NCI-H1694 (cell line): ENCODE results near the gene TMEM150B.
A peak's percentile ranks its signal among the peaks of the same experiment; 100 is the strongest.

ENCODE experiments used
- DNase-seq: peaks from one replicate; lab custom pipeline; 2025; lab: John Stamatoyannopoulos, UW

TMEM150B gene

DNA sequence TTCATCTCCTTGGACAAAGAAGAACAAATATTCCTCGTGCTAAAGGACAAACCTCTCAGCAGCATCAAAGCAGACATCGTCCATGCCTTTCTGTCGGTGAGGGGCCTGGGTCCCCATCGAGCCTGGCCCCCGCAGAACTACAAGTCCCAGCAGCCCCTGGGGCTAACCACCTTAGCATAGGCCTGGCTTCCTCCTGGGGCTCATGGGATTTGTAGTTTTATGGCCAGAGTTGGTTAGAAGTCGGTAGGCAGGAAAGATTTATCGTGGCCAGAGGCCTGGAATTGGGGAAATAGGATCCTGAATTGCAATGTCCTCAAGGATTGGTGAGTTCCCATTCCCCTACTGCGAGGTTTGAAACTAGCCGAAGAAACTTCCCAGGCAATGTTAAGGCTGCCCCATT is 19.6 kb downstream of the TMEM150B start:
- DNase-seq, result no peak

DNA sequence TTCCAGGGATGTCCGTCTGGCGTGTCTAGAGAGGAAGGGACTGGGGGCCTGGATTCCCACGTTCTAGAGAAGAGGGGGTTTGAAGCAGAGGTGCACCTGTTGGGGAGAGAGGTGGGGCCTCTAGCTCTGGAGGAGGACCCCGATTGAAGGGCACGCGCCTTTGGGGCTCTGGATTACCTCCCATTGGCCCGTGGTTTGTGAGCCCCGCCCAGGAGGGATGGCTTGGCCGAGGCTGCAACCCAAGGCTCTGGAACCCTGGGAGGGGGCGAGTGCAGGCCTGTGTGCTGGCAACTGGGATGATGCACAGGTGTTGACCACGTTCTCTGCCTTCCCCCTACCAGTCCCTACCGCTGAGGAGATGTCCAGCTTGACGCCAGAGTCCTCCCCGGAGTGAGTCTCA is 20.2 kb downstream of the TMEM150B start:
- DNase-seq, result no peak

DNA sequence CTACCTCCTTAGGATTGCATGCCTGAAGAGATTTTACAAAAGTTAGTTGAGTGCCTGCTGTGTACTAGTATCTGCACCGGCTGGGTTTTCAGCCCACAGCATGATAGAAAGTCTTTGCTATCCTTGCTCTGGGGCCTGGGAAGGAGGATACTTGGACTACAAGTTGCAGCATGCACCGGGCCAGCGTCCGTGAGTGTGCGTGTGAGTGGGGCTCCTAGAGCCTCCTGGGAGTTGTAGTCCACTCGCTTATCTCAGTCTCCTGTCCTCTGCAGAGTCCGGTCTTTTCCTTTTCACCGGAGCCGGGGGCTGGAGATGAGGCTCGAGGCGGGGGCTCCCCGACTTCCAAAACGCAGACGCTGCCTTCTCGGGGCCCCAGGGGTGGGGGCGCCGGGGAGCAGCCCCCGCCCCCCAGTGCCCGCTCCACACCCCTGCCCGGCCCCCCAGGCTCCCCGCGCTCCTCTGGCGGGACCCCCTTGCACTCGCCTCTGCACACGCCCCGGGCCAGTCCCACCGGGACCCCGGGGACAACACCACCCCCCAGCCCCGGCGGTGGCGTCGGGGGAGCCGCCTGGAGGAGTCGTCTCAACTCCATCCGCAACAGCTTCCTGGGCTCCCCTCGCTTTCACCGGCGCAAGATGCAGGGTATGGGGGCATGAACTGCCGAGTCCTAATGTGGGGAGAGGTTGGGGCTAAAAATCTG is 20.7 kb downstream of the TMEM150B start:
- DNase-seq, result no peak

DNA sequence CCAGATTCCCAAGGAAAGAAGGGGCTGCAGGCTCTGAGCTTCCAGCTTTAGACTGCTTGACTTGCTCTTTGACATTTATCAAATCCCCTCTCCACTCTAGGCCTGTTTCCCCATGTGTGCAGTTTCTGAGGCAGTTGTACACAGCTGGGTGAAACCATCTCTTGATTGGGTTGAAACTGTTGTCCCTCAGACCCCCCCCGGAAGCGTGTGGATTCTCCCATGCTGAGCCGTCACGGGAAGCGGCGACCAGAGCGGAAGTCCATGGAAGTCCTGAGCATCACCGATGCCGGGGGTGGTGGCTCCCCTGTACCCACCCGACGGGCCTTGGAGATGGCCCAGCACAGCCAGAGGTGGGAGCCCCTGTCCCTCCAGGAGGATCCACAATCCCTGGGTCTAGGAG is 21.7 kb downstream of the TMEM150B start:
- DNase-seq, result no peak

DNA sequence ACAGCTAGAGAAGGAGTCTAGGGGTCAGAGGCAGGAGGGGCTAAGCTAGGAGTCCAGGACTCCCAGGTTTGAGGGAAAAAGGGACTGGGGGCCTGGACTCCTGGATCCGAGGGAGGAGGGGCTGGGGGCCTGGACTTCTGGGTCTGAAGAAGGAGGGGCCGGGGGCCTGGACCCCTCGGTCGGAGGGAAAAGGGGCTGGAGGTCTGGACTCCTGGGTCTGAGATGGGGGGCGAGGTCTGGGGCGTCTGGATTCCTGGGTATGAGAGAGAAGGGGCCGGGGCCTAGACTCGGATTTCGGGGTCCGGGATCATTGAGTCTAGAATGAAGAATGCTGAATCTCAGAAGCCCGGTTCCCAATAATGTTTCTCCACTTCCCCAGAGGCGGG is 22.8 kb downstream of the TMEM150B start:
- DNase-seq, result no peak

DNA sequence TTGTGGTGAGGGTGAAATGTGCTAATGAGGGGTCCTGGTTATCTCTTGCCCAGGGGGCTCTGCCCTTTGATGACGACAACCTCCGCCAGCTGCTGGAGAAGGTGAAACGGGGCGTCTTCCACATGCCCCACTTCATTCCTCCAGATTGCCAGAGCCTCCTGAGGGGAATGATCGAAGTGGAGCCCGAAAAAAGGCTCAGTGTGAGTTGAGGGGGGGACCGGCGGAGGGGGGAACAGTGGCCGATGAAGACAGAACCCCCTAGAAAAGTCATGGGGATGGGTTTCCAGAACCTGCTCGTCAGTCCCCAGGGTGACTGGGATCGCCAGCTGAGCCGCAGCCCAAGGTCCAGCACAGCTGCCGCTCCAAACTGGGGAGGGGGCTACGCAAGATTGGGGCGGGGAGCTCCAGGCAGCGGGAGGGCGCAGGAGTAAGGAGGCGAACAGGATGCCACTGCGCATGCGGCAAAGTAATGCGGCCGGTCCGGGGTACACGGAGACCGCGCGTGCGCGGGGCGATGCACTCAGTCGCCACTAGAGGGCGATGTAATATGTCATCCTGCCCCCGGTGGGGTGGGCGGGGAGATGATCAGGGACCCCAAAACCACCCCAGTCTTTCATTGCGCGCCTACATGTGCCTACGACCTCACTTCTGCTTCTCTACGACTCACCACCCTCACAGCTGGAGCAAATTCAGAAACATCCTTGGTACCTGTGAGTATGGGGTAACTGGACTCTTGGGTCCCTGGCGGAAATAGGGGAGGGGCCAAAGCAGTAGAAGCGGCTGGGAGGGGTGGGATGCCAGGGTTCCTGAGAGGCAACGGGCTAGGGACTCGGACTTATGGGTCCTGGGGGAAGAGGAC is 23.5 kb downstream of the TMEM150B start:
- DNase-seq, result peak; percentile 89

DNA sequence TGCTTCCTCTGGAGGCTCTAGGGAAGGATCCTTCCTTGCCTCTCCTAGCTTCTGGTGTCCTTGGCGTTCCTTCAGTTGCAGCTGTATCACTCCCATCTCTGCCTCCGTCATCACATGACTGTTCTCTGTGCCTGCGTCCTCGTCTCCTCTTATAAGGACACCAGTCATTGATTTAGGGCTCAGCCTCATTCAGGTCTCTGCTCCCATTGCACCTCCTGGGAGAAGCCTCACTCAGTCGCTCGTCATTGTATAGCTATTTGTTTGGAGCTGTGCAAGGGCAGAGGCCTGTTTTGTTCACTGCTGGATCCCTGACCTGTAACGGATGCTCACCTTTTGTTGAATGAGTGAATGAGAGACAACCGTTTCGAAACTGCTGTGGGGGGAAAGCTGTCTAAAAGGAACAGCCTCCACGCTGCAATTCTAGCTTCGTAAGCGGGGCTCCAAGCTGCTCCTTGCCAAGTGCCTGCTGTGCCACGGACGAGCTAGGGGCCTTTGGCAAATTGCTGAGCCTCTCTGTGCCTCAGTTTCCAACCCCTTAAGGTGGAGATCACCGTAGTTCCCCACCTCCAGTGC is 24.2 kb downstream of the TMEM150B start:
- no peak for DNase-seq

DNA sequence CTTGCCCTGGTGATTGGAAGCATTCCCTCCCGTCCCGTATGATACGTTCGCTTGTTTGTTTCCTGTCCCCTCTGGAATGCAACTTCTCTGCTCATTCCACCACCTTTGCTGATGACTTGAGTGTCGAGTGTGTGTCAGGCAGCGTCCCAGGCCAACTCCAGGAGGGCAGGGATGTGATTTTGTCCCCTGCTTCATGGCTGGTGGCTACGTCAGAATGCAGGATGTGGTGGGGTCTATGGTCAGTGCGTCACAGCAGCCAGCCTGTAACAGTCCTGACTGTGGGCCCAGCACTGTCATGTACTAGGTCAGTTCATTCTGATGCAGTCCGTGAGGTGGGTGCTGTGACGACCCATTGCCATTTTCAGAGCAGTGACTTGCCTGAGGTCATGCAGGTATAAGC is 25.1 kb downstream of the TMEM150B start:
- DNase-seq, result no peak

DNA sequence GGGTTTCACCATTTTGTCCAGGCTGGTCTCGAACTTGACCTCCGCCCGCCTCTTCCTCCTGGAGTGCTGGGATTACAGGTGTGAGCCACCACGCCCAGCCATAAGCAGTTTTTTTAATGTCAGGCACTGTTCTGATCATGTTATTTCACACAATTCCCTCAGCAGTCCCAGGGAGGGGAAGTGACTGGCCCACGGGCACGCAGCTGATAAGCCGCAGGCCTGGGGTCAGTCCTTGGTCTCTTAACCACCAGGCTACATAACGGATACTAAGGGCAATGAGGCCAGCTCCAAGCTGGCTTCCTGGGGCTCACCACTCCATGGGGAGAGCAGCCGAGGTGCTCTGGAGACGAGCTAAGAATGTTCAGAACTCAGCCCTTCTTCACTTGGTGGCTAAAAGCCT is 27.9 kb downstream of the TMEM150B start:
- DNase-seq, result no peak

DNA sequence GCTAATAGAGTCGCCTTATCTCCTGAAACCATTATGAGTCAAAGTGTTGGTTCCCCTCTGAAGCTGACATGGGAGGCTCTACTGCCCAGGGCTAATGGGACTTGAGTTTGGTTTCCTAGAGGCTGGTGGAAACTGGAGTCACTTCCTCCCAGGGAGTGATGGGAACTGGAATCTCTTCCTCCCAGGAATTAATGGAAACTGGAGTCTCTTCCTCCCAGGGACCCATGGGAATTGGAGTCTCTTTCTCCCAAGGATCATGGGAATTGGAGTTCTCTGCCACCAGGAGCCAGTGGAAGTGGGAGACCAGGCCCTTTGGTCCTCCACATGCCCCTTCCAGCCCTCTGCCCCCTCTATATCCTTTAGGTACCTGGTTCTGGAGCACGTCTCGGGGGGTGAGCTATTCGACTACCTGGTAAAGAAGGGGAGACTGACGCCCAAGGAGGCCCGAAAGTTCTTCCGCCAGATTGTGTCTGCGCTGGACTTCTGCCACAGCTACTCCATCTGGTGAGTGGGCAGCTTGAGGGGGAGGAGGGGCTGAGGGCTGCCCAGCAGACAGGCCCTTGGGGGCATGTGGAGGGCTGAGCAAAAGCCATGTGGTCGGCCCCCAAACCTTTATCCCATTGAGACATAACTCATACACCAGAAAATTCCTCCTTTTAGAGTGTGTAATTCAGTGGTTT is 35.9 kb downstream of the TMEM150B start:
- no peak for DNase-seq

DNA sequence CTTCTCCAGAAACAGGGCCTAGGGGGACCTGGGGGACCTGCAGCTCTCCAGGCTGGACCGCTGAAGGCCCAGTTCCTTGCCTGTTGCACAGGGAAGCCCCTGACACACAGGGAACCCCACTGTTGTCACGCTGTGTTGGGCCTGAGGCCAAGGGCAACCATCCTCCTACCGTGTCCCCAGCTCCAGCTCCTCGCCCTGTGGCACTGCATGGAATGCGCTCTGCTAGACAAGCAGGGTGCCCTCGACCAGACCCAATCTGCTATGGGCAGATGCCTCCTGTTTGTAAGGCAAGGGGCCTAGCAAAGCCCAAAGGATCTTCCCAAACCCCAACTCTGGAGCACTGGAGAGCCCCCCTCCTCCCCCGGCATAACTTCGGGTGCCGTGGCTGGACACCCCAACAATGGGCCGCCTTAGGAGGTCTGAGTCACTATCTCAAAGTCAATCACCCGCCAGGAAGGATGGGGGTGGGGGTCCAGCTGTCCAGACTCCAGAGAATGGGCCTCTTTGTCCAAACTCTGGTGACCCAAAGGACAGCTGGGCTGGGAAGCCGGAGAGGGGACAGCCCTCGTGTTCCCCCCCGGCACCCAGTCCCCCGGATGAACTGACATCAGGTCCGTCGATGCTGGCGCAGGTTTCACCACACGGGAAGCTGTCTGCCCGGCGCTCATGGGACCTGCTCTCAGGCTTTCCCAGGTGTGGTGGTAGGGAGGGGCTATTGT is 37.6 kb downstream of the TMEM150B start:
- no peak for DNase-seq

DNA sequence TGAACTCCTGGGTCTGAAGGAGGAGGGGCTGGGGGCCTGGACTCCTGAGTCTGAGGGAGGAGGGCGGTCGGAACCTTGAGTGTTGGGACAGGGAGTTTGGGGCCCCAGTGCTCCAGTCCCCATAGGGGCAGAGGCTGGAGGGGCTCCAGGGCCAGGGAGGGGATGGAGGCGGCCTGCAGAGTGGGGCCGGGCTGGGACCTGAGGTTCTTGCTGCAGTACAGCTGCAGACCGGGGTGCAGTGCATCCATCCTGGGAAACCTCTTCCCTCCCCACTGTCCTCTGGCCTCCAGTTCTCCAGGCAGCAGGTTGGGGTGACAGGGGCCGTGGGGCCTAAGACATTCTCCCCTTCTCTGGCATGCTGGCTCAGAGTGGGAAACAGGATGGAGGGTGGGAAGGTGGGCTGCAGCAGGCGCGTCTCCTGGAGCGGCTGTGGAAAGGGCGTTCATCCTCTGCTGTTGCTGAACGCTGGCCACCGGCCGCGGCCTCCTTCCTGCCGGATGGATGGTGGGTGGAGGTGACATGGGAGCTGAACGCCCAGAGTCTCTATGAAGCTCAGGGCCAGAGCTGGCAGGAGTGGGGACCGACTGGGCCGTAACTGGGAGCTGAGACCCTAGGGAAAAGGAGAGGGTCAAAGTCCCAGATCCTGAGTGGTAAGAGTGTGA is 39.8 kb downstream of the TMEM150B start:
- DNase-seq, result no peak

DNA sequence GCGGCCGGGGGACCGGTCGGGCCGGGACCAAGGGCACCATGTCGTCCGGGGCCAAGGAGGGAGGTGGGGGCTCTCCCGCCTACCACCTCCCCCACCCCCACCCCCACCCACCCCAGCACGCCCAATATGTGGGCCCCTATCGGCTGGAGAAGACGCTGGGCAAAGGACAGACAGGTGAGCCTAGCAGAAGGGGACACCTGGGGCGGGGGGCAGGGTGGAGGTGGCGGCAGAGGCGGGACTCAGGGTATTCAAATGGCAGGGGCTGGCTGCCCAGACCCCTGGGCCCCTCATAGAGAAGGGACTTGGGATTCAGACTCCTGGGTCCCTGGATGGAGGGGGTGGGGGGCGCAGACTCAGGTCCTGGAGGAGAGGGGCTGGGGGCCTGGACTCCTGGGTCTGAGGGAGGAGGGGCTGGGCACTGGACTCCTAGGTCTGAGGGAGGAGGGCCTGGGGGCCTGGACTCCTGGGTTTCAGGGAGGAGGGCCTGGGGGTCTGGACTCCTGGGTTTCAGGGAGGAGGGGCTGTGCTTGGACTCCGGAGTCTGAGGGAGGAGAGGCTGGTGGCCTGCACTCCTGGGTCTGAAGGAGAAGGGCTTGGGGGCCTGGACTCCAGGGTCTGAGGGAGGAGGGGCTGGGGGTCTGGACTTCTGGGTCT is 40.6 kb downstream of the TMEM150B start:
- DNase-seq, result no peak

DNA sequence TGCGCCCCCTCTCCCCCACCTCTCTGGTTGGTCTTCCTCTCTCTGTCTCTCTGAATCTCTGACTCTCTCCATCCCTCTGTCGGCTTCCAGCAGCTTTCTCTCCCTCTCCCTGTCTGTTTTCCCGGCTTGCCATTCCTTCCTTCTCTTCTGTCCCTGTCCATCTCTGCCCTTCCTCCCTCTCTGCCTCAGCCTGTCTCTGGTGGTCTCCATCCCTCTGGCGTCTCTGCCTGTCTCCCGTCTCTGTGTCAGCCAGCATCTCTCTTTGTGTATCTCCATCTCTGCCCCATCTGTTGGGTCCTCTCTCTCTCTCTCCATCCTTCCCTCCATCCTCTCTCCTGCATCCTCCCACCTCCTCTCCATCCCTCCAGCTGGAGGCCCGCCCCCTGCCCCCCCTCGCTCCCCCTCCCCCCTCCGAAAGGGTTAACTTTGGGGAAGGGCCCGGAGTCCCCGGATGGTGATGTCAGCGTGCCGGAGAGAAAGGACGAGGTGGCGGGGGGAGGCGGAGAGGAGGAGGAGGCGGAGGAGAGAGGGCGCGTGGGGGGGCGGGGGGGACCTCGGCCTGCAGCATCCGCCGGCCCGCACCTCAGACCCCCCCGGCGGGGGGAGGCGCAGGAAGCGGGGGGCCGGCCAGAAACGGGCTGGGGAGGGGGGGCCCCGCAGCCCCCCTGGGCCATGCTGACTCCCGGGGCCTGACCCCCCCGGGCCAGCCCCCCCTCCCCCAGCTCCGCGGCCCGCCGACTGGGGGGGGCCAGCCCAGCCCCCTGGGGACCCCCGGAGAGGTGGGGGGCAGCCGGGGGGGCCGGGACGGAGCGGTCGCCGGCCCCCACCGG is 41.4 kb downstream of the TMEM150B start, which contains the start of gene BRSK1:
Gene BRSK1 (plus strand): TSS at position 450 of the 830 bp plus-strand sequence. CDS start 446 bp downstream, outside the sequence.
- DNase-seq, result peak; percentile 75

DNA sequence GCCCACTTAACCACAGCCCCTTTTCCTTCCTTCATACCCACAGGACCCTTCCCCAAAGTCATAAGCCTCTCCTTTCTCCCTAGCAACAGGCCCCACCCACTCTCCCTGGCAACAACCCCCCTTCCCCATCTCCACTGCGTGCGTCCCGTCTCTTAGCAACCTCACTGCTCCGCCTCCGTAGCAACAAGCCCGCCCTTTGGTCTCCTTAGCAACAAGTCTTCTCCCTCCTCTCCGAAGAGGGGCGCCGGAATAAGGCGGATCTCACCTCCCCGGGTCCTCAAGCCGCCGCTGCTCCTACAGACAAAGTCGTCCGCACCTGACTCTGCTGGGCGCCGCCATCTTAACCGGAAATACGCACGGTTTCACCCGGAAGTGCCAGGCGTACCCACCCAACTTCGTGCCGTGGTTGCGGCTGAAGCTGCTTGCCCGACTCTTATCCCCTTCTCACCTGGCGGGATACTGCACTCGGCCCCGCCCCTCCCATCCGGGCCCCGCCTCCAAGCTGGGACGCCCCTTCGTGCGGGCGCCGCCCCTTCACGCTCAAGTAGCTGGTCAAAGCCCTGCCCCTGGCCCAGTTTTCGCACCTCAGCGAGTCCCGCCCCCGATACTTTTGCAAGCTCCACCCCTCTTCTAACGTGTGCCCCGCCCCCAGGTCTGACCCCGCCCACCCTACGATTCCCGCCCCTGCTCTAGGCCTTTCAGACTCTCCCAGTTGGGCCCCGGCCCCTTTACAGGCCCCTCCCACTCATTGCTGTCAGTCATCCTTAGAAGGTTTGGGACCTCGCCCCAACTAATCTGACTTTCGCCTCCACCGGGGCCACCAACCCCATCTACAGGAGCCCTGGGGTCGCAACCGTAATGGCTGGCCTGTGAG is 45.1 kb downstream of the TMEM150B start, which contains the start of gene HSPBP1:
Gene HSPBP1 (minus strand): TSS at position 341 of the 874 bp plus-strand sequence. CDS start 502 bp downstream, outside the sequence.
- peak; percentile 92 for DNase-seq

DNA sequence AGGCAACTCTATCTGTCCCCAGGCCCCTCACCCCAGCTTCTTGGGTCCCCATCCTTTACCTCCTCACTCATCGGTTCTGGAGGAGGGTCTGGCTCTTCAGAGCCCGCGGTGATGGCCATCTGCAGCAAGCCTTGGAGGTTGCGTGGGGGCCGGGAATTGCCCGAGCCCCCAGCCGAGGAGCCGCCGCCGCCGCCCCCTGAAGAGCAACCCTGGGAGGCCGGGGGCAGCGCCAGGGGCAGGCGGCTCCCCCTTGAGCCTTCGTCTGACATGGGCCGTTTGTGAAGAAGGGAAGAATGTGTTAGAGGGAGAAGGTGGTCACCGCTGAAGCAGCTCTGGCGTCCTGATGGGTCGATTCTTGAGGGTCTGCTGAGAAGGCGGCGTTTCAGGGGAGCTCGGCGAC is 45.8 kb downstream of the TMEM150B start:
- no peak for DNase-seq

DNA sequence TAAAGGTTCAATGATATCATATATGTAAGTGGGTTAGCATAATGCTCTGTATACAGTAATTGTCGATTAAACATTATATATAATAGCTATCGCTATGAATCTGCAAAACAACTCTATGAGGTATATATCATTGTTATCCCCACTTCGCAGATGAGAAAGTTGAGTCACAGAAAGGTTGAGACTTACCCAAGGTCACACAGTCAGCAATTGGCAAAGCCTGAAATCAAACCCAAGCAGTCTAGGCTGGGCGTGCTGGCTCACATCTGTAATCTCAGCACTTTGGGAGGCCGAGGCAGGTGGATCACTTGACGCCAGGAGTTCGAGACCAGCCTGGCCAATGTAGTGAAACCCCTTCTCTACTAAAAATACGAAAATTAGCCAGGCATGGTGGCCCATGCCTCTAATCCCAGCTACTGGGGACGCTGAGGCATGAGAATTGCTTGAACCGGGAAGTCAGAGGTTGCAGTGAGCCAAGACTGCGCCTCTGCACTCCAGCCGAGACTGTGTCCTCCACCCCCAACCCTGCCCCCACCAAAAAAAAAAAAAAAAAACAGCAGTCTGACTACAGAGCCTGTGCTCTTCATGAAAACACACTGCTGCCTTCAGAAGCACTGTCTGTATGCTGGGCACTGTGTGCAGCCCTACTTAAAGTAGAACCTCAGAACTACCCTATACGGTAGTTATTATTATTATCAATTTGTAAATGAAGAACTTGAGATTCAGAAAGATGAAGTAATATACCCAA is 46.6 kb downstream of the TMEM150B start:
- DNase-seq, result no peak

DNA sequence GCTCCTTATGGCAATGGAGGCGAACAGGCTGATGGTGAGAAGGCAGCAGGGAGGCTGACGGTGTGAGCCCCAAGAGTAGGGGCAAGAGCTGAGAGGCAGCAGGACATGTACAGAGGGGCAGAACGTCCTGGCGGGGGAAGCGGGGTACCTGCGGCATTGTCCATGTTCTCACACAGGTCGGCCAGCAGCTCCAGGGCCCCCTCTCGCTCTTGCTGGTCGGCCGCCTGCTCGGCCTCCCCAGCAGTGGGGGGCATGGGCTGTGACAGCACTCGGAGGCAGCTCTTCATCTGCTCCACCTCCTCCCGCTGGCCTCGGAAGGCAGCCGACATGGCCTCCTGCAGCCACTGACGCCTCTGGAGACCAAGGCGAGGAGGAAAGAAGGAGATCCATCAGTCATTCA is 47.6 kb downstream of the TMEM150B start:
- no peak for DNase-seq
